A673 (cell line): Measurements from ENCODE around the gene HOXA9.

ENCODE experiments used
- CTCF ChIP-seq: fragments of 300-800, 200-600 bp; sonication (generic); conservative IDR thresholded peaks from 2 replicates; pipeline ENCODE4 v1.5.1; 2017; ENCODE audit warnings: low read depth, mild to moderate bottlenecking, antibody characterized with exemption, low read length, moderate library complexity, mixed read lengths
- EZH2 ChIP-seq: fragments of 200-600 bp; sonication (generic); IDR thresholded peaks from 2 replicates; pipeline ENCODE4 v1.6.1; 2017; ENCODE audit warnings: borderline replicate concordance, low read depth, mild to moderate bottlenecking, mixed read lengths, antibody characterized with exemption, low read length; ENCODE audit not compliant: poor library complexity, severe bottlenecking

GRCh38 chr7:27194686-27195379 is 29.5 kb upstream of the HOXA9 start:
- TF ChIP-seq CTCF (no peak), EZH2 (peak; percentile 26)
